Endometrium (tissue), 2 donors: ENCODE measurements around the gene MAPK11.

ENCODE experiments used
- FAIRE-seq: peaks from 2 replicates; lab custom pipeline; 2012; peaks lifted over from hg19 to GRCh38; lab: Jason Lieb, UNC
- donor health status: control.
- donor health status: control.

The MAPK11 gene

GRCh38 chr22:50248196-50249081 lies 21.7 kb downstream of the MAPK11 start:
- FAIRE-seq = no peak

GRCh38 chr22:50247748-50248147 lies 22.4 kb downstream of the MAPK11 start:
- no peak for FAIRE-seq

- no peak for FAIRE-seq
Observed at GRCh38 chr22:50246242-50247175, 23.7 kb downstream of the MAPK11 start.

GRCh38 chr22:50245214-50246072 lies 24.7 kb downstream of the MAPK11 start:
- FAIRE-seq = no peak

- peak; percentile 68 for FAIRE-seq
Observed at GRCh38 chr22:50244420-50245213, 25.6 kb downstream of the MAPK11 start, which contains the start of gene TUBGCP6. Gene TUBGCP6, minus strand, starts transcription at chr22:50245023. Its CDS starts 564 bp downstream, at chr22:50244459.

- FAIRE-seq = no peak
Observed at GRCh38 chr22:50243685-50244419, 26.3 kb downstream of the MAPK11 start.

- FAIRE-seq = no peak
Observed at GRCh38 chr22:50242406-50242949, 27.7 kb downstream of the MAPK11 start.

- no peak for FAIRE-seq
Observed at GRCh38 chr22:50238755-50239154, 31.4 kb downstream of the MAPK11 start.

GRCh38 chr22:50236731-50237409 lies 33.3 kb downstream of the MAPK11 start:
- FAIRE-seq = no peak

- FAIRE-seq = no peak
Observed at GRCh38 chr22:50233223-50233622, 37.0 kb downstream of the MAPK11 start.

GRCh38 chr22:50232481-50233151 lies 37.6 kb downstream of the MAPK11 start:
- FAIRE-seq = no peak

GRCh38 chr22:50229370-50229769 lies 40.8 kb downstream of the MAPK11 start:
- no peak for FAIRE-seq

- FAIRE-seq = no peak
Observed at GRCh38 chr22:50228366-50228765, 41.8 kb downstream of the MAPK11 start.

- no peak for FAIRE-seq
Observed at GRCh38 chr22:50227579-50228215, 42.5 kb downstream of the MAPK11 start.

GRCh38 chr22:50226875-50227165 lies 43.4 kb downstream of the MAPK11 start:
- FAIRE-seq = no peak

- no peak for FAIRE-seq
Observed at GRCh38 chr22:50226063-50226874, 43.9 kb downstream of the MAPK11 start.

- no peak for FAIRE-seq
Observed at GRCh38 chr22:50225200-50225969, 44.8 kb downstream of the MAPK11 start.
